ENCODE data around the gene ABCC4. TPM values are rescaled to one million over a fixed set of nuclear protein-coding genes. Genes with fewer than 3 reads are reported as not detected.

Gene ABCC4
- total and polyA plus RNA-seq, 9 of the 15 experiments (the other 6 are each of a cell fraction or from before 2014, with no cell fraction given): 9.4 to 46.1 (median 25.4) TPM

DNA sequence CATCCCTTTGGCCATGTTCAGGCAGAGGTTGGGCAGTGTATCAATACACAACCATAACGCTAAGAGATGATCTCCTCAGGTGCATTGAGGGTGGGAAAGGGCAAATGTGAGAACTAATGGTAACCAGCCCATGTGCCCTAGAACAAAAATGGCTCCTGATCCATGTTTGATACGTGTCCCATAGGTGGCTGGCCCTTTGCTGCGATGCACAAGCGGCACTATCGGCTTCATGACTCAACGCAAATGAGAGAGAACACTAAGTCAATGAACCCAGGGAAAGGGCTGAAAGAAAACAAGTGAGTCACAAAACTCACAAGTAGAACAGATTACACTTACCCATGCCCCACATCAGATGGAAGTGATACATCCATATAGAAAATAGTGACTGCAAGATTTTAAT lies 201.7 kb downstream of the ABCC4 start:
- FAIRE-seq (no peak), ATAC-seq (no peak), DNase-seq (ENCODE audit: extremely low read depth in 1 of 4, low spot score in 3 of 4) (no peak)
- H3K36me3 ChIP-seq (ENCODE audit: control insufficient read depth, insufficient read depth, low read length): peaks cover 1% of the 10 kb centered on the region; the same call in 1 of the 3 replicates
- no peaks in the 10 kb centered on the region for H3K9me3 ChIP-seq (replicated peaks; ENCODE audit: control insufficient read depth, insufficient read depth, low read depth, low read length)
- no peaks in the 10 kb centered on the region for H3K4me1 ChIP-seq (replicated peaks in 1 of 2; ENCODE audit: control insufficient read depth in 2 of 2, insufficient read depth in 2 of 2, low read length in 2 of 2)
- intact Hi-C loops (cut with micrococcal nuclease) (no loop called here), in situ Hi-C loops (cut with MboI) (no loop called here)
- H3K4me2 ChIP-seq (ENCODE audit: insufficient read depth, low read length): no peak overlapping the region
- POLR2A ChIA-PET: no interaction called here
- H3K9me1 ChIP-seq (ENCODE audit: control insufficient read depth, insufficient read depth, low read length): no peaks in the 10 kb centered on the region
- H3K4me3 ChIP-seq: no peak overlapping the region
- H4K20me1 ChIP-seq (replicated peaks; ENCODE audit: control insufficient read depth, insufficient read depth, low read length): no peaks in the 10 kb centered on the region
- WGBS (ENCODE audit: insufficient coverage, low coverage, missing lambda C conversion rate): 94% methylated on average over 6 of the region's 6 CpGs
- no peak overlapping the region for H3K27ac ChIP-seq (ENCODE audit: extremely low read depth, low read depth, low read length)
- BruUV-seq (replicated peaks): no TSS peak
- no peak overlapping the region for H2AFZ ChIP-seq (ENCODE audit: low read depth, low read length)
- no peaks in the 10 kb centered on the region for H3K27me3 ChIP-seq (ENCODE audit: control insufficient read depth in 2 of 2, insufficient read depth in 2 of 2, low read length in 2 of 2)
- H3K9ac ChIP-seq (ENCODE audit: insufficient read depth in 1 of 2, low read depth in 2 of 2, low read length in 2 of 2): no peak overlapping the region
- CTCF ChIA-PET (ENCODE audit: low intra/inter-chr PET ratio): no interaction called here
- H3K79me2 ChIP-seq (ENCODE audit: control insufficient read depth, insufficient read depth, low read length): no peaks in the 10 kb centered on the region
- TF ChIP-seq, protein P1, sequence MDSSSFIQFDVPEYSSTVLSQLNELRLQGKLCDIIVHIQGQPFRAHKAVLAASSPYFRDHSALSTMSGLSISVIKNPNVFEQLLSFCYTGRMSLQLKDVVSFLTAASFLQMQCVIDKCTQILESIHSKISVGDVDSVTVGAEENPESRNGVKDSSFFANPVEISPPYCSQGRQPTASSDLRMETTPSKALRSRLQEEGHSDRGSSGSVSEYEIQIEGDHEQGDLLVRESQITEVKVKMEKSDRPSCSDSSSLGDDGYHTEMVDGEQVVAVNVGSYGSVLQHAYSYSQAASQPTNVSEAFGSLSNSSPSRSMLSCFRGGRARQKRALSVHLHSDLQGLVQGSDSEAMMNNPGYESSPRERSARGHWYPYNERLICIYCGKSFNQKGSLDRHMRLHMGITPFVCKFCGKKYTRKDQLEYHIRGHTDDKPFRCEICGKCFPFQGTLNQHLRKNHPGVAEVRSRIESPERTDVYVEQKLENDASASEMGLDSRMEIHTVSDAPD (CRISPR knock-in tag; IDR thresholded peaks at IDR 0.05): no peak
- TF ChIP-seq ZNF445 (CRISPR knock-in tag; IDR thresholded peaks at IDR 0.05; ENCODE audit: low read depth) (no peak), BCL6 (CRISPR knock-in tag; IDR thresholded peaks at IDR 0.05) (no peak), PTRF (tag; IDR thresholded peaks at IDR 0.05) (no peak), MAFG (tag; conservative IDR thresholded peaks at IDR 0.05) (no peak), PHB2 (IDR thresholded peaks at IDR 0.05; ENCODE audit: low read depth) (no peak), TRIM28 (IDR thresholded peaks at IDR 0.05) (no peak), ZC3H8 (IDR thresholded peaks at IDR 0.05) (no peak)
- TF ChIP-seq, protein P2, sequence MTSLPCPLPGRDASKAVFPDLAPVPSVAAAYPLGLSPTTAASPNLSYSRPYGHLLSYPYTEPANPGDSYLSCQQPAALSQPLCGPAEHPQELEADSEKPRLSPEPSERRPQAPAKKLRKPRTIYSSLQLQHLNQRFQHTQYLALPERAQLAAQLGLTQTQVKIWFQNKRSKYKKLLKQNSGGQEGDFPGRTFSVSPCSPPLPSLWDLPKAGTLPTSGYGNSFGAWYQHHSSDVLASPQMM (CRISPR knock-in tag; IDR thresholded peaks at IDR 0.05): no peak
- TF ChIP-seq, protein P3, sequence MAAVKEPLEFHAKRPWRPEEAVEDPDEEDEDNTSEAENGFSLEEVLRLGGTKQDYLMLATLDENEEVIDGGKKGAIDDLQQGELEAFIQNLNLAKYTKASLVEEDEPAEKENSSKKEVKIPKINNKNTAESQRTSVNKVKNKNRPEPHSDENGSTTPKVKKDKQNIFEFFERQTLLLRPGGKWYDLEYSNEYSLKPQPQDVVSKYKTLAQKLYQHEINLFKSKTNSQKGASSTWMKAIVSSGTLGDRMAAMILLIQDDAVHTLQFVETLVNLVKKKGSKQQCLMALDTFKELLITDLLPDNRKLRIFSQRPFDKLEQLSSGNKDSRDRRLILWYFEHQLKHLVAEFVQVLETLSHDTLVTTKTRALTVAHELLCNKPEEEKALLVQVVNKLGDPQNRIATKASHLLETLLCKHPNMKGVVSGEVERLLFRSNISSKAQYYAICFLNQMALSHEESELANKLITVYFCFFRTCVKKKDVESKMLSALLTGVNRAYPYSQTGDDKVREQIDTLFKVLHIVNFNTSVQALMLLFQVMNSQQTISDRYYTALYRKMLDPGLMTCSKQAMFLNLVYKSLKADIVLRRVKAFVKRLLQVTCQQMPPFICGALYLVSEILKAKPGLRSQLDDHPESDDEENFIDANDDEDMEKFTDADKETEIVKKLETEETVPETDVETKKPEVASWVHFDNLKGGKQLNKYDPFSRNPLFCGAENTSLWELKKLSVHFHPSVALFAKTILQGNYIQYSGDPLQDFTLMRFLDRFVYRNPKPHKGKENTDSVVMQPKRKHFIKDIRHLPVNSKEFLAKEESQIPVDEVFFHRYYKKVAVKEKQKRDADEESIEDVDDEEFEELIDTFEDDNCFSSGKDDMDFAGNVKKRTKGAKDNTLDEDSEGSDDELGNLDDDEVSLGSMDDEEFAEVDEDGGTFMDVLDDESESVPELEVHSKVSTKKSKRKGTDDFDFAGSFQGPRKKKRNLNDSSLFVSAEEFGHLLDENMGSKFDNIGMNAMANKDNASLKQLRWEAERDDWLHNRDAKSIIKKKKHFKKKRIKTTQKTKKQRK (IDR thresholded peaks at IDR 0.05; ENCODE audit: borderline replicate concordance, low read depth, low read length): no peak
- TF ChIP-seq, protein P4, sequence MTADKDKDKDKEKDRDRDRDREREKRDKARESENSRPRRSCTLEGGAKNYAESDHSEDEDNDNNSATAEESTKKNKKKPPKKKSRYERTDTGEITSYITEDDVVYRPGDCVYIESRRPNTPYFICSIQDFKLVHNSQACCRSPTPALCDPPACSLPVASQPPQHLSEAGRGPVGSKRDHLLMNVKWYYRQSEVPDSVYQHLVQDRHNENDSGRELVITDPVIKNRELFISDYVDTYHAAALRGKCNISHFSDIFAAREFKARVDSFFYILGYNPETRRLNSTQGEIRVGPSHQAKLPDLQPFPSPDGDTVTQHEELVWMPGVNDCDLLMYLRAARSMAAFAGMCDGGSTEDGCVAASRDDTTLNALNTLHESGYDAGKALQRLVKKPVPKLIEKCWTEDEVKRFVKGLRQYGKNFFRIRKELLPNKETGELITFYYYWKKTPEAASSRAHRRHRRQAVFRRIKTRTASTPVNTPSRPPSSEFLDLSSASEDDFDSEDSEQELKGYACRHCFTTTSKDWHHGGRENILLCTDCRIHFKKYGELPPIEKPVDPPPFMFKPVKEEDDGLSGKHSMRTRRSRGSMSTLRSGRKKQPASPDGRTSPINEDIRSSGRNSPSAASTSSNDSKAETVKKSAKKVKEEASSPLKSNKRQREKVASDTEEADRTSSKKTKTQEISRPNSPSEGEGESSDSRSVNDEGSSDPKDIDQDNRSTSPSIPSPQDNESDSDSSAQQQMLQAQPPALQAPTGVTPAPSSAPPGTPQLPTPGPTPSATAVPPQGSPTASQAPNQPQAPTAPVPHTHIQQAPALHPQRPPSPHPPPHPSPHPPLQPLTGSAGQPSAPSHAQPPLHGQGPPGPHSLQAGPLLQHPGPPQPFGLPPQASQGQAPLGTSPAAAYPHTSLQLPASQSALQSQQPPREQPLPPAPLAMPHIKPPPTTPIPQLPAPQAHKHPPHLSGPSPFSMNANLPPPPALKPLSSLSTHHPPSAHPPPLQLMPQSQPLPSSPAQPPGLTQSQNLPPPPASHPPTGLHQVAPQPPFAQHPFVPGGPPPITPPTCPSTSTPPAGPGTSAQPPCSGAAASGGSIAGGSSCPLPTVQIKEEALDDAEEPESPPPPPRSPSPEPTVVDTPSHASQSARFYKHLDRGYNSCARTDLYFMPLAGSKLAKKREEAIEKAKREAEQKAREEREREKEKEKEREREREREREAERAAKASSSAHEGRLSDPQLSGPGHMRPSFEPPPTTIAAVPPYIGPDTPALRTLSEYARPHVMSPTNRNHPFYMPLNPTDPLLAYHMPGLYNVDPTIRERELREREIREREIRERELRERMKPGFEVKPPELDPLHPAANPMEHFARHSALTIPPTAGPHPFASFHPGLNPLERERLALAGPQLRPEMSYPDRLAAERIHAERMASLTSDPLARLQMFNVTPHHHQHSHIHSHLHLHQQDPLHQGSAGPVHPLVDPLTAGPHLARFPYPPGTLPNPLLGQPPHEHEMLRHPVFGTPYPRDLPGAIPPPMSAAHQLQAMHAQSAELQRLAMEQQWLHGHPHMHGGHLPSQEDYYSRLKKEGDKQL (CRISPR knock-in tag; IDR thresholded peaks at IDR 0.05; ENCODE audit: borderline replicate concordance): no peak

Measured in K562 (cell line).